Effector memory CD8-positive, alpha-beta T cell (primary cell): ENCODE results near the gene DMRTB1.

ENCODE experiments used
- ATAC-seq: fragments of 150-1000 bp; cut with Tn5 transposase; replicated peaks from 2 replicates; pipeline ENCODE4 v1.10.0; 2021; ENCODE audit warnings: mild to moderate bottlenecking, moderate library complexity
- DNase-seq, 3 experiments: peaks; one replicate each; pipeline ENCODE4 v3.0.0; 2021
- H3K27ac Mint-ChIP-seq, 2 donors: one replicate each; pipeline ENCODE4 v1.8.0; 2022; ENCODE audit warnings: mild to moderate bottlenecking in 2 of 2, mixed read lengths in 2 of 2, moderate library complexity in 2 of 2
- H3K27me3 Mint-ChIP-seq, 2 donors: one replicate each; pipeline ENCODE4 v1.8.0; 2022; ENCODE audit warnings: mixed read lengths in 2 of 2
- H3K36me3 Mint-ChIP-seq: one replicate; pipeline ENCODE4 v1.8.0; 2022; ENCODE audit warnings: mild to moderate bottlenecking, moderate library complexity, mixed read lengths; ENCODE audit not compliant: insufficient read depth
- H3K4me1 Mint-ChIP-seq, 2 donors: one replicate each; pipeline ENCODE4 v1.8.0; 2022; ENCODE audit warnings: low read depth in 2 of 2, mixed read lengths in 2 of 2
- H3K4me3 Mint-ChIP-seq, 2 donors: one replicate each; pipeline ENCODE4 v1.8.0; 2022; ENCODE audit warnings: mild to moderate bottlenecking in 2 of 2, mixed read lengths in 2 of 2, moderate library complexity in 2 of 2
- H3K9me3 Mint-ChIP-seq, 2 donors: one replicate each; pipeline ENCODE4 v1.8.0; 2022; ENCODE audit warnings: mixed read lengths in 2 of 2
- total RNA-seq, 9 experiments: gene quantifications; one replicate each; lab custom pipeline; 2026; lab: John Stamatoyannopoulos, UW

DMRTB1 gene
- 0 reads per million in 9 experiments for total RNA-seq

DNA sequence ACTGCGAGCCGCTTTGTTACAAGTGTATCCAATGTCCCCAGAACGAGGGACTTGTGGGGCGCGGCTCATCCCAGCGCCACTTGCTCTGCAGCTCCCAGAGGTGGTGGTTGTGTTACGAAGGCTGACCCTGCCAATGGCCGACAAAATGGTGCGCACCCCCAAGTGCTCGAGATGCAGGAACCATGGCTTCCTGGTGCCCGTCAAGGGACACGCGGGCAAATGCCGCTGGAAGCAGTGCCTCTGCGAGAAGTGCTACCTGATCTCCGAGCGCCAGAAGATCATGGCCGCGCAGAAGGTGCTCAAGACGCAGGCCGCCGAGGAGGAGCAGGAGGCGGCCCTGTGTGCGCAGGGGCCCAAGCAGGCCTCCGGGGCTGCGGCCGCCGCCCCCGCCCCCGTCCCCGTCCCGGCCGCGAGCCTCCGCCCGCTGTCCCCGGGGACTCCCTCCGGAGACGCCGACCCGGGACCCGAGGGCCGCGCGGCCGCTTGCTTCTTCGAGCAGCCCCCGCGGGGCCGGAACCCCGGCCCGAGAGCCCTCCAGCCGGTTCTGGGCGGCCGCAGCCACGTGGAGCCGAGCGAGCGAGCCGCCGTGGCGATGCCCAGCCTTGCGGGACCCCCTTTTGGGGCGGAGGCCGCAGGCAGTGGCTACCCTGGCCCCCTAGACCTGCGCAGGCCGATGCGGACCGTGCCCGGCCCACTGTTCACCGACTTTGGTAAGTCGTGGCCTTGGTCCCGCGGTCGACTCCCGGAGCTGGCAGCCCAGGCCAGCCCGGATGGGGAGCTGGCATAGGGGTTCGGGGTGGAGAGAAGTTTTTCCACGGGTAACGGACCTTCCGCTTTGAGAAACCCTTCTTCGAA is at the start of gene DMRTB1:
Gene DMRTB1, plus strand, starts transcription at position 79 of the 855 bp plus-strand sequence. Its CDS starts 55 bp downstream, at position 134.
- no peak within 1 kb of the TSS for H3K4me3 Mint-ChIP-seq
- H3K9me3 Mint-ChIP-seq: no peaks in the 10 kb centered on the region
- H3K4me1 Mint-ChIP-seq: peaks cover 0 to 2% of the 10 kb centered on the region in 2 donors
- H3K36me3 Mint-ChIP-seq: no peaks in the 10 kb centered on the region
- no peaks in the 10 kb centered on the region for H3K27me3 Mint-ChIP-seq
- ATAC-seq: no peak
- DNase-seq: no peak
- H3K27ac Mint-ChIP-seq: no peak within 1 kb of the TSS

DNA sequence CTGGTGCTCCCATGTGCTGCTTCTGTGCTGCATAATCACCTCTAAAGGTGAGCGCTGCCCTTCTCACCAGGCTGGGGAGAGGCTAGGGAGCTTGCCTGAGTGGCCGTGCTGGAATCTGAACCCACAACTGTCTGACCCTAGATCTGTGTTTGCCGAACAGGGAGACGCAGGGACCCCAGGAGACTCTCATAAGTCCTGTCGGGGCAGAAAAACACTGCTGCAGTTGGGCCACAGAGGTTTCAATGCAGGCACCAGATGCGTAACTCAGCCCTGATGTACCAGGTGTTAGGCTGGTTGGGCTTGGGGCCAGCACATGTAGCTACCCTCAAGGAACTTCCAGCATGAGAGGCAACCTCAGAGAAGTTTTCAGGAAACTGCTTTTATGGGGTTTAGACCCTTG is 49.5 kb upstream of the DMRTB1 start:
- peaks cover 18% of the 10 kb centered on the region for H3K36me3 Mint-ChIP-seq
- peak; percentile 15 for ATAC-seq
- H3K27me3 Mint-ChIP-seq: no peaks in the 10 kb centered on the region
- no peaks in the 10 kb centered on the region for H3K9me3 Mint-ChIP-seq
- DNase-seq: no peak
- H3K4me3 Mint-ChIP-seq: peak overlapping the region; percentile 55 to 77
- peaks cover 61 to 66% of the 10 kb centered on the region in 2 donors for H3K4me1 Mint-ChIP-seq
- H3K27ac Mint-ChIP-seq: peak overlapping the region; percentile 93 to 98

DNA sequence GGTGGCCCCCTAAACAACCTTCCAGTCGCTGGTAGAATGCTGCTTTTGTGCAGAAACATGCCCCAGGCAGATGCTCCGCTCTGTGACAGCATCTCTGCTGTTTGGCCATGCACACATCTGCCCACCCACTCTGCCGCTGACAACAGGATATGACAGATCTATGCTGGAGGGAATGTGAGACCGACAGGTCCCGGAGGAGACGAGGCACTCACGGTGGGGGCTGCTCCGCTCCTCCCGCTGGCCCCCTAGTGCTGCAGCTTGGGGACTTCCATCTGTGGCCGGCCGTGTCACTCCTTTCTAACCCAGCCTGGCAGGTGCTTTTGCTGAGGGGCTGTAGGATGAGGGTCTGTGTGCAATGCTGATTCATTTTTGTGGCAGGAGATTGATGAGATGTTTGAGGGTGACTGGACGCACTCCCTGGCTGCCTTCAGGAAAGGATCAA is 49.1 kb upstream of the DMRTB1 start:
- H3K4me1 Mint-ChIP-seq: peaks cover 64 to 70% of the 10 kb centered on the region in 2 donors
- H3K27ac Mint-ChIP-seq: peak overlapping the region; percentile 93 to 98
- peak; percentile 59 to 66 (median 62) for DNase-seq

DNA sequence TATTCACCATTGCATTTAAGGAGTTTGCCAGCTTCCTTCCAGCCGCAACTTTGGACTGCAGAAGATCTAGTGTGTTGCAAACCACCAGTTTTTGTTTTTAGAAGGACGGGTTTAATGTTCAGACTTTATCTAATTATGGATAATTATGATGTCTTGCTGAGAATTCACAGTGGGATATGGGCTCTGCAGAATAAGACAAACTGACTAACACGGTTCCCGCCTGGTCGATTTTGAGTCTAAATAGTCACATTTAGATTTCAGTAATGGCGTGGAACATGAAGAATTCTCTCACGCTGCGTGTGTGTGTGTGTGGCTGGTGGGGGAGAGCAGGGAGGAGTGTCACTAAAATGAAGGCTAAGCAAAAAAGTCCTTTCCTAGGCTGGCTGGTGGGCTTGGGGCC is 48.5 kb upstream of the DMRTB1 start:
- peak overlapping the region; percentile 93 to 98 for H3K27ac Mint-ChIP-seq
- peaks cover 67 to 75% of the 10 kb centered on the region in 2 donors for H3K4me1 Mint-ChIP-seq
- H3K4me3 Mint-ChIP-seq: peak overlapping the region; percentile 55 to 77
- H3K9me3 Mint-ChIP-seq: no peaks in the 10 kb centered on the region
- H3K36me3 Mint-ChIP-seq: peaks cover 18% of the 10 kb centered on the region
- H3K27me3 Mint-ChIP-seq: no peaks in the 10 kb centered on the region
- ATAC-seq: no peak
- no peak for DNase-seq

More for the DNA sequence above, 49.1 kb upstream of the DMRTB1 start:
- Mint-ChIP-seq H3K4me3 (peak overlapping the region; percentile 55 to 77), H3K27me3 (no peaks in the 10 kb centered on the region), H3K9me3 (no peaks in the 10 kb centered on the region), H3K36me3 (peaks cover 18% of the 10 kb centered on the region)
- peak; percentile 69 for ATAC-seq

DNA sequence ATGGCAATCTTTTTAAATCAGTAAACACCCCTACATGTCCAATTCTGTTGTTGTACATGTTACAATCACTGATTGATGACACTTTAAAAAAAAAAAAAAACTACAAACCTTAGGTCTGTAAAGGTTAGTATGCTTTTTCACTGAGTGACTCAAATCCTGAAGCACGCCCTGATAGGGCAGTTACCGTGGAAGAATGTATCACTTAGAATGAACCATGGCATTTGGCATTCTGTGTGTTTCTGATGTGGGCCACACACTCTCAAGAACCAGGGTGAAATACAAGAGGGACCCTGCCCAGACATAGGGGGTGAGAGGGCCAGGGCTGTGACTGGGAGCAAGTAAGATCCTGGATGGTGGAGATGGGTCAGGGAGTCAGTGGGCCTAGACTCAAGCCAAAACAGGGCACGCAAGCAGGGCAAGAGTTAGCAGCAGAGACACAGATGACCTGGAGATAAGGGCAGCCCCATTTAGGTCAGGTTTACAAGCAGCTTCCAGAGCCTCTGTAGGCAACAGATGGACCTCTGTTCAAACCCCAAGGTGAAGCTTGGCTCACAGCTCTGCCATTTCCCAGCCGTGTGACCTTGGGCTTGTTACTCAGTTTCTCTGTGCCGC is 47.6 kb upstream of the DMRTB1 start:
- peaks cover 18% of the 10 kb centered on the region for H3K36me3 Mint-ChIP-seq
- no peaks in the 10 kb centered on the region for H3K9me3 Mint-ChIP-seq
- no peak for ATAC-seq
- DNase-seq: no peak
- peaks cover 66 to 75% of the 10 kb centered on the region in 2 donors for H3K4me1 Mint-ChIP-seq
- H3K4me3 Mint-ChIP-seq: peak overlapping the region; percentile 67 to 69
- peak overlapping the region; percentile 93 to 98 for H3K27ac Mint-ChIP-seq
- no peaks in the 10 kb centered on the region for H3K27me3 Mint-ChIP-seq

DNA sequence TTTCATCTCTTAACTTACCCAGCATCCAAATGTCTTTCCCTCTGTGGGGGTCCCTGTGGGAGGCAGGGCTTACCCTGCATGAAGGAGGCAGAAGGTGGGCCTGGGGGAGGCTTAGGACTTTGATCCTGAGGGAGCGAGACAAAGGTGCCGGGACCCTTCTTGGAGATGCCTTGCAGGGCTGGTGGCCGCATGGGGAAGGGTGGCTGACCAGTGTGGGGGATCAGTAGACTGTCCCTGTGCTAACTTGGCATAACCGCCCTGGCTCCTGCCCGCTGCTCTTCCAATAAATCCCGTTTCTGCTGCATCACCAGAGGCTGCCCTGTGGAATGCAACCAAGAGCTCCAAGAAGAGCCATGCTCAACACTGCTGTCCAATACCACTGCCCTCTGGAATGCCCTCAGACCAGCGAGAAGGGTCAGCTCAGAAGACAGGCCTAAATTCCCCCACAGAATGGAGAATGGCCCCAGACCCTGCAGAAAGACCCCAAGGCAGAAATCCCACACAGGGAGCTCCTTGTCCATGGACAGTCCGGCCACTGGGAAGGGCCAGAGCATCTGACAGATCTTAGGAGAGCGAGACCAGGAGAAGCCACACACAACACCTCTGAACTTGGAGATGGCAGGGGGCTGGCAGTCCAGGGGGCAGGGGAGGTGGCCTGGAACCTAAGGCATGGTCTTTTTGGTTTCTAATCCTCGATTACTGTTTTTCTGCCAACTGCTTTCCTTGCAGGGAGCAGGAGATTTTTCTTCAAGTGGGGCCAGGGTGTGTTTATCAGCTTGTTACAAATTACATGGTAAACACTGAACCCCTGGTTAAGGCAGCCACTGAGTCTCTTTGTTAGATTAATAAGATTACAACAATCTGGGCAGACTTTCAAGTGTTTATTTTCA is 46.7 kb upstream of the DMRTB1 start:
- no peaks in the 10 kb centered on the region for H3K27me3 Mint-ChIP-seq
- H3K27ac Mint-ChIP-seq: peak overlapping the region; percentile 93 to 98
- DNase-seq (no peak), ATAC-seq (no peak)
- H3K36me3 Mint-ChIP-seq: peaks cover 16% of the 10 kb centered on the region
- no peaks in the 10 kb centered on the region for H3K9me3 Mint-ChIP-seq
- peaks cover 61 to 74% of the 10 kb centered on the region in 2 donors for H3K4me1 Mint-ChIP-seq
- peak overlapping the region; percentile 67 to 69 for H3K4me3 Mint-ChIP-seq

GRCh38 chr1:53413175-53414001 is 45.8 kb upstream of the DMRTB1 start:
- peak; percentile 78 for ATAC-seq
- Mint-ChIP-seq H3K4me1 (peaks cover 55 to 67% of the 10 kb centered on the region in 2 donors), H3K36me3 (peaks cover 16% of the 10 kb centered on the region), H3K4me3 (peak overlapping the region; percentile 67 to 69), H3K27me3 (no peaks in the 10 kb centered on the region), H3K9me3 (no peaks in the 10 kb centered on the region), H3K27ac (peak overlapping the region; percentile 93 to 98)
- DNase-seq: peak; percentile 46 to 56 (median 48)

GRCh38 chr1:53414632-53415031 is 44.6 kb upstream of the DMRTB1 start:
- peaks cover 11% of the 10 kb centered on the region for H3K36me3 Mint-ChIP-seq
- peaks cover 51 to 64% of the 10 kb centered on the region in 2 donors for H3K4me1 Mint-ChIP-seq
- no peak for DNase-seq
- peak overlapping the region in 1 of 2 donors; percentile 69 for H3K4me3 Mint-ChIP-seq
- no peaks in the 10 kb centered on the region for H3K27me3 Mint-ChIP-seq
- no peaks in the 10 kb centered on the region for H3K9me3 Mint-ChIP-seq
- ATAC-seq: no peak
- peak overlapping the region; percentile 93 to 98 for H3K27ac Mint-ChIP-seq

DNA sequence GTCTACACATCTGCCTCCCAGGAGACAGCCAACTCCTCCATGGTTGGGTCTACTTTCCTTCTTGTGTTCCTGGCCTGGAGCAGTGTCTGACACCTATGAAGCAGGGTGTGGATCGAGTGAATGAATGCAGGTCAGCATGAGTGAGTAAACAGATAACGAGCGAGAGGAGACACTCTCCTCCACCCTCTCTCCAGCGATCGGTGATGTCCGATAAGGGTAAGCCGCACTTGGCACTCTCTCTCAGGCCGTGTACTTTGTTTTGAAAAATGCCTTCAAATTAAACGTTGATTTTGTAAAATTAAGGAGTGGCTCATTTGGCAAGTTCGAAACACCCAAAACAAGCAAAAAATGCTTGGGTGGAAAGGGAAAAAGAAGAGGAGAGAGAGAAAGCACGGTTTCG is 43.8 kb upstream of the DMRTB1 start:
- Mint-ChIP-seq H3K4me1 (peaks cover 43 to 58% of the 10 kb centered on the region in 2 donors), H3K27ac (peak overlapping the region; percentile 93 to 98), H3K9me3 (no peaks in the 10 kb centered on the region), H3K4me3 (no peak overlapping the region), H3K27me3 (no peaks in the 10 kb centered on the region), H3K36me3 (peaks cover 9% of the 10 kb centered on the region)
- DNase-seq: no peak
- ATAC-seq: no peak

DNA sequence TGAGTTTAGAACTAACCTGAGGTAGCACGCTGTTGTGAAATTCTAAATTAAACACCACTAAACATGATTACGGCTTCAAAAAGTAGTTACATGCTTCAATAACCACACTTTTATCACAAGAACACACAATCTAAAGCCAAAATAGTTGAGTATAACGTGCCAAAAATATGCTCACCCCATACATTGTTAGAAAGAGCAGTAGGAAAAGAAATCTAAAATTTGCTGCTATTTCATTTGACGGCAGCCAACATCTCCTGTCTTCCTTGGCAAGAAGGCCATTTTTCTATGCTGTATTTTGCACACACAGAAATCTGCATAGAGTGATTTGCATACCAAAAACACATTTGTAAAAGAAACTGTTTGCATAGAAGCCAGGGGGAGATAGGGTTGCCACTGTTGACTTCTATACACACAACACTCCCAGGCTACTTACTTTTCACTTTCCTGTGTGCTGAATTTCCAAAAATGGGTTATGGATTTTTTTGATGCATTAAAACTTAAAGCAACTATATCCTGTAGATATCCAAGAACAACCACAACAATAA is 42.9 kb upstream of the DMRTB1 start:
- Mint-ChIP-seq H3K27ac (peak overlapping the region in 1 of 2 donors; percentile 93), H3K36me3 (peaks cover 9% of the 10 kb centered on the region), H3K4me3 (no peak overlapping the region), H3K9me3 (peaks cover 0 to 2% of the 10 kb centered on the region in 2 donors), H3K27me3 (no peaks in the 10 kb centered on the region), H3K4me1 (peaks cover 36 to 49% of the 10 kb centered on the region in 2 donors)
- DNase-seq (no peak), ATAC-seq (no peak)

GRCh38 chr1:53417074-53417511 is 42.1 kb upstream of the DMRTB1 start:
- Mint-ChIP-seq H3K9me3 (peaks cover 0 to 2% of the 10 kb centered on the region in 2 donors), H3K4me3 (no peak overlapping the region), H3K4me1 (peaks cover 30 to 42% of the 10 kb centered on the region in 2 donors), H3K36me3 (peaks cover 9% of the 10 kb centered on the region), H3K27me3 (no peaks in the 10 kb centered on the region), H3K27ac (no peak overlapping the region)
- ATAC-seq (no peak), DNase-seq (no peak)

DNA sequence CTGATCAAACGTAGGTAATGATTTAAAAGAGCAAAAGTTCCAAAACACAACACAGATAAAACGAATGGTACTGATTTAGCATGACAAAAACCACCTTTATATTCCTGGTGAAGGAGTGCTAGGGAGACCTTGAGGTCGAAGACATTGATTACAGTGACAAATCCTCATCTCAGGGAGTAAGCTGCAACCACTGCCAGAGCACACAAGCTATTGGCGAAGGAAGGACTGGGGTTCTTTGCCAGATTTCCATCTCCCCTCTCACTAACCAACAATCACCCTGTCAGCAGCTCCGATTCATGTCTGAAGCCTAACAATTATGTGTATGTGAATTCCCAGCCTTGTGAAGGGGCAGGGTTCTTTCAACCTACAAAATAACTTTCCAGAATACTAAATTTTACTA is 40.2 kb upstream of the DMRTB1 start:
- Mint-ChIP-seq H3K36me3 (peaks cover 5% of the 10 kb centered on the region), H3K27ac (no peak overlapping the region), H3K9me3 (peaks cover 0 to 2% of the 10 kb centered on the region in 2 donors), H3K4me3 (no peak overlapping the region), H3K27me3 (no peaks in the 10 kb centered on the region), H3K4me1 (peaks cover 12 to 22% of the 10 kb centered on the region in 2 donors)
- ATAC-seq (no peak), DNase-seq (no peak)
